Right atrium auricular region (tissue), 2 donors: ENCODE data around the gene CACHD1. TPM values are rescaled to one million over a fixed set of nuclear protein-coding genes. Genes with fewer than 3 reads are reported as not detected.

Experiments
- DNase-seq: peaks from one replicate; pipeline ENCODE4 v3.0.0-alpha.2; 2019; ENCODE audit warnings: low spot score
- H3K27ac ChIP-seq, 2 donors: fragments of 200-600 bp; sonication (generic); 1 replicate in 1 of 2; 2 replicates in 1 of 2; pipeline ENCODE4 v1.5.1; 2016 to 2019
- H3K27me3 ChIP-seq, 2 donors: fragments of 200-600 bp; sonication (generic); one replicate each; pipeline versions ENCODE4 v1.5.1 to v1.6.0; 2017 to 2019
- H3K36me3 ChIP-seq: fragments of 200-600 bp; sonication (generic); one replicate; pipeline ENCODE4 v1.5.1; 2016
- H3K4me1 ChIP-seq, 2 donors: fragments of 200-600 bp; sonication (generic); one replicate each; pipeline versions ENCODE4 v1.5.1 to v1.6.0; 2017 to 2019
- H3K4me3 ChIP-seq, 2 donors: fragments of 200-600 bp; sonication (generic); 1 replicate in 1 of 2; 2 replicates in 1 of 2; pipeline ENCODE4 v1.5.1; 2017 to 2019; ENCODE audit warnings: mild to moderate bottlenecking in 1 of 2, moderate library complexity in 1 of 2
- H3K9me3 ChIP-seq, 2 donors: fragments of 200-600 bp; sonication (generic); one replicate each; pipeline ENCODE4 v1.5.1; 2019
- CTCF ChIP-seq, 2 donors: fragments of 200-600 bp; sonication (generic); IDR thresholded peaks; one replicate each; pipeline ENCODE4 v1.5.1; 2019; ENCODE audit warnings: antibody characterized with exemption in 2 of 2
- total RNA-seq, 2 donors: library from RNA; depleted of rRNA; stranded (reverse); fragments of >200 nt; gene quantifications; one replicate each; pipeline ENCODE4 v1.1.0, GENCODE V29; 2016

Gene CACHD1
- total RNA-seq, 2 donors from 2014 or later: 3.1 to 8.5 TPM

DNA sequence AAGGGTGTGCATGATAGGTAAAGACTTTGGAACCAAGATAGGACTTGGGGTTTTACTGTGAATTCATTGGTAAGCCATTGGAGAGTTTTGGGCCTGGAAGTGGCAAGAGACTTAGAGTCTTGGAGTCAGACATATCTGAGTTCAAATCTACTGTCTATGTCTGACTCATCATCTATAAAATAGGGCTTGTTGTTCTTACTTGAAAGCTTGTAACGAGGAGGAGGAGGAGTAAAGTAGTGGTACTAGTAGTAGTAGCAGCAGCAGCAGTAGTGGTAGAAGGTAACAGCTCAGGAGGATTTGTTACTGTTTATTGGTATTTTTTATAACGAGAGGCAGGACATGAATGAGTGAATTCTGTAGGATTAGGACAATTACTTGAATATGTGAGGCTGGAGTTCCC is 62.7 kb downstream of the CACHD1 start:
- Histone ChIP-seq H3K27ac (no peak overlapping the region), H3K9me3 (no peaks in the 10 kb centered on the region), H3K4me1 (peaks cover 0 to 10% of the 10 kb centered on the region in 2 donors), H3K36me3 (no peaks in the 10 kb centered on the region), H3K27me3 (no peaks in the 10 kb centered on the region), H3K4me3 (no peak overlapping the region)
- no peak for DNase-seq
- TF ChIP-seq CTCF (IDR thresholded peaks at IDR 0.05): no peak

GRCh38 chr1:64535938-64536835 is 66.3 kb downstream of the CACHD1 start:
- Histone ChIP-seq H3K9me3 (no peaks in the 10 kb centered on the region), H3K27me3 (no peaks in the 10 kb centered on the region), H3K36me3 (no peaks in the 10 kb centered on the region), H3K27ac (no peak overlapping the region), H3K4me3 (no peak overlapping the region), H3K4me1 (peaks cover 0 to 28% of the 10 kb centered on the region in 2 donors)
- no peak for DNase-seq
- TF ChIP-seq CTCF (IDR thresholded peaks at IDR 0.05): no peak

- DNase-seq: no peak
- Histone ChIP-seq H3K27me3 (no peaks in the 10 kb centered on the region), H3K27ac (no peak overlapping the region), H3K4me3 (no peak overlapping the region), H3K9me3 (no peaks in the 10 kb centered on the region), H3K36me3 (no peaks in the 10 kb centered on the region), H3K4me1 (peaks cover 0 to 28% of the 10 kb centered on the region in 2 donors)
- TF ChIP-seq CTCF (IDR thresholded peaks at IDR 0.05): no peak
These were observed 67.0 kb downstream of the CACHD1 start for GRCh38 chr1:64536836-64537490.

GRCh38 chr1:64537942-64538341 is 68.0 kb downstream of the CACHD1 start:
- no peaks in the 10 kb centered on the region for H3K27me3 ChIP-seq
- no peak overlapping the region for H3K4me3 ChIP-seq
- H3K9me3 ChIP-seq: no peaks in the 10 kb centered on the region
- H3K36me3 ChIP-seq: no peaks in the 10 kb centered on the region
- no peak for TF ChIP-seq CTCF (IDR thresholded peaks at IDR 0.05)
- H3K27ac ChIP-seq: no peak overlapping the region
- H3K4me1 ChIP-seq: peaks cover 0 to 28% of the 10 kb centered on the region in 2 donors
- DNase-seq: no peak

- H3K9me3 ChIP-seq: no peaks in the 10 kb centered on the region
- no peaks in the 10 kb centered on the region for H3K27me3 ChIP-seq
- no peak overlapping the region for H3K4me3 ChIP-seq
- H3K4me1 ChIP-seq: peaks cover 0 to 28% of the 10 kb centered on the region in 2 donors
- no peak overlapping the region for H3K27ac ChIP-seq
- no peak for DNase-seq
- TF ChIP-seq CTCF (IDR thresholded peaks at IDR 0.05): no peak
- H3K36me3 ChIP-seq: no peaks in the 10 kb centered on the region
These were observed 68.5 kb downstream of the CACHD1 start for GRCh38 chr1:64538389-64538788.
